ENCODE data around the gene LSM10. TPM values are rescaled to one million over a fixed set of nuclear protein-coding genes. Genes with fewer than 3 reads are reported as not detected.

The LSM10 gene
- total and polyA plus RNA-seq, 2 experiments from 2014 or later: 20.6 to 75.7 TPM

GRCh38 chr1:36382231-36382630 is 15.5 kb downstream of the LSM10 start:
- no peaks in the 10 kb centered on the region for H3K9me3 ChIP-seq (ENCODE audit: low read depth)
- no peak overlapping the region for H3K27ac ChIP-seq
- TF ChIP-seq CTCF (IDR thresholded peaks at IDR 0.05; ENCODE audit: low read depth, low read length): no peak
- DNase-seq (ENCODE audit: low read depth in 1 of 2, low spot score in 1 of 2): no peak
- peaks cover 18% of the 10 kb centered on the region for H3K4me1 ChIP-seq (ENCODE audit: low read depth)
- no peak overlapping the region for H3K4me3 ChIP-seq
- no peaks in the 10 kb centered on the region for H3K36me3 ChIP-seq
- no peaks in the 10 kb centered on the region for H3K27me3 ChIP-seq

GRCh38 chr1:36381405-36381804 is 16.3 kb downstream of the LSM10 start:
- no peaks in the 10 kb centered on the region for H3K27me3 ChIP-seq
- H3K4me1 ChIP-seq (ENCODE audit: low read depth): peaks cover 11% of the 10 kb centered on the region
- H3K9me3 ChIP-seq (ENCODE audit: low read depth): no peaks in the 10 kb centered on the region
- DNase-seq (ENCODE audit: low read depth in 1 of 2, low spot score in 1 of 2): no peak
- H3K27ac ChIP-seq: no peak overlapping the region
- no peak overlapping the region for H3K4me3 ChIP-seq
- H3K36me3 ChIP-seq: no peaks in the 10 kb centered on the region
- no peak for TF ChIP-seq CTCF (IDR thresholded peaks at IDR 0.05; ENCODE audit: low read depth, low read length)

- Histone ChIP-seq H3K27ac (peak overlapping the region; percentile 54), H3K4me3 (no peak overlapping the region), H3K36me3 (no peaks in the 10 kb centered on the region)
Observed at GRCh38 chr1:36380782-36381181, 16.9 kb downstream of the LSM10 start.

GRCh38 chr1:36380143-36380619 is 17.5 kb downstream of the LSM10 start:
- H3K27me3 ChIP-seq: no peaks in the 10 kb centered on the region
- peaks cover 10% of the 10 kb centered on the region for H3K4me1 ChIP-seq (ENCODE audit: low read depth)
- H3K27ac ChIP-seq: peak overlapping the region; percentile 54
- no peaks in the 10 kb centered on the region for H3K36me3 ChIP-seq
- no peak for DNase-seq (ENCODE audit: low read depth in 1 of 2, low spot score in 1 of 2)
- TF ChIP-seq CTCF (IDR thresholded peaks at IDR 0.05; ENCODE audit: low read depth, low read length): no peak
- H3K9me3 ChIP-seq (ENCODE audit: low read depth): no peaks in the 10 kb centered on the region
- no peak overlapping the region for H3K4me3 ChIP-seq

More at GRCh38 chr1:36380782-36381181, 16.9 kb downstream of the LSM10 start:
- TF ChIP-seq CTCF (IDR thresholded peaks at IDR 0.05; ENCODE audit: low read depth, low read length): no peak
- DNase-seq (ENCODE audit: low read depth in 1 of 2, low spot score in 1 of 2): no peak
- Histone ChIP-seq H3K4me1 (ENCODE audit: low read depth) (peaks cover 10% of the 10 kb centered on the region), H3K27me3 (no peaks in the 10 kb centered on the region), H3K9me3 (ENCODE audit: low read depth) (no peaks in the 10 kb centered on the region)

GRCh38 chr1:36377791-36378492 is 19.8 kb downstream of the LSM10 start:
- Histone ChIP-seq H3K27me3 (no peaks in the 10 kb centered on the region), H3K36me3 (no peaks in the 10 kb centered on the region), H3K4me3 (no peak overlapping the region), H3K27ac (no peak overlapping the region), H3K9me3 (ENCODE audit: low read depth) (no peaks in the 10 kb centered on the region), H3K4me1 (ENCODE audit: low read depth) (peaks cover 29% of the 10 kb centered on the region)
- no peak for DNase-seq (ENCODE audit: low read depth in 1 of 2, low spot score in 1 of 2)
- TF ChIP-seq CTCF (IDR thresholded peaks at IDR 0.05; ENCODE audit: low read depth, low read length): no peak

Data from cardiac muscle cell (in vitro differentiated cells and primary cell).